Adrenal gland (tissue), 12 donors: ENCODE results near the gene OR52K1. TPM values are rescaled to one million over a fixed set of nuclear protein-coding genes. Genes with fewer than 3 reads are reported as not detected.

Experiments used
- DNase-seq, 7 donors: peaks; one replicate each; pipeline ENCODE4 v3.0.0-alpha.2; 2019 to 2020
- H3K27ac ChIP-seq, 5 donors: fragments of 200-600 bp; sonication (generic) in 4 of 5; 1 replicate in 3 of 5; 2 replicates in 2 of 5; pipeline versions ENCODE4 v1.5.1 to v1.8.0; 2016 to 2020; ENCODE audit warnings: mild to moderate bottlenecking in 1 of 5
- H3K27me3 ChIP-seq: fragments of 200-600 bp; 2 replicates; pipeline ENCODE4 v1.8.0; 2021
- H3K36me3 ChIP-seq, 2 donors: fragments of 200-600 bp; replicated peaks in 1 of 2; 1 replicate in 1 of 2; 2 replicates in 1 of 2; pipeline versions ENCODE4 v1.5.1 to v1.8.0; 2018 to 2022
- H3K4me1 ChIP-seq, 2 donors: fragments of 200-600 bp; replicated peaks in 1 of 2; 1 replicate in 1 of 2; 2 replicates in 1 of 2; pipeline versions ENCODE4 v1.5.1 to v1.8.0; 2018 to 2021
- H3K4me3 ChIP-seq, 4 donors: fragments of 200-600 bp; sonication (generic) in 3 of 4; one replicate each; pipeline ENCODE4 v1.5.1; 2016 to 2018
- H3K9me3 ChIP-seq, 3 donors: fragments of 200-600 bp; sonication (generic) in 1 of 3; replicated peaks in 1 of 3; 1 replicate in 2 of 3; 2 replicates in 1 of 3; pipeline versions ENCODE4 v1.5.1 to v1.8.0; 2016 to 2021
- CTCF ChIP-seq, 6 experiments: fragments of 450-650 bp in 4 of 6; fragments of 200-600 bp in 2 of 6; sonication (generic) in 1 of 6; IDR thresholded peaks; 1 replicate in 5 of 6; 2 replicates in 1 of 6; pipeline versions ENCODE4 v1.5.1 to v1.8.0; 2016 to 2021; ENCODE audit warnings: antibody characterized with exemption in 6 of 6, mild to moderate bottlenecking in 2 of 6, moderate library complexity in 1 of 6
- POLR2A ChIP-seq, 2 donors: fragments of 450-650 bp; IDR thresholded peaks; one replicate each; pipeline ENCODE4 v1.6.1; 2017; ENCODE audit warnings: antibody characterized with exemption in 2 of 2, mild to moderate bottlenecking in 2 of 2, moderate library complexity in 1 of 2
- WGBS, 4 donors: extraction: QIAGEN DNeasy Blood & Tissue Kit in 2 of 4; methylation state at CpG; one replicate each; pipeline versions ENCODE4 v1.1.5 to v1.1.7; 2013 to 2017; 5-methylcytosine and 5-hydroxymethylcytosine counted together
- intact Hi-C, 2 donors: fragments of 100-400 bp; cut with DNase I; formaldehyde crosslinking; loops; one replicate each; pipeline versions ENCODE4 v1.14.1 to v1.15.0; 2022 to 2023
- polyA plus RNA-seq, 3 donors: library from polyadenylated mRNA; stranded (reverse); fragments of 200-250 nt in 2 of 3; fragments of 350-450 nt in 1 of 3; fragmentation: Illumina TruSeq in 1 of 3; extraction: RNeasy Lipid Tissue Mini Kit (QIAGEN cat#74804) in 1 of 3; gene quantifications; one replicate each; pipeline ENCODE4 v1.2.3, GENCODE V29; 2013 to 2014
- total RNA-seq, 9 donors: library from RNA; depleted of rRNA in 4 of 9; stranded (reverse); fragments of >200 nt in 4 of 9; fragments of 120-200 nt in 1 of 9; fragmentation: NEBNext Ultra II Directional in 1 of 9; extraction: Animal tissue kit (Norgen Biotek cat#: 25700) in 1 of 9; gene quantifications; one replicate each; pipeline versions ENCODE4 v1.1.0 to v1.2.4, GENCODE V29; 2013 to 2023
- donor health status: healthy with polysubstance abuse.
- donor health status: Bipolar disorder and iron deficiency.
- donor health status: DM: yes; HTN: yes; CAD: no.
- donor health status: DM: no; HTN: no; CAD: no.
- donor health status: DM: no; HTN: no; CAD: no.
- donor health status: DM: yes; HTN: yes; CAD: no.

OR52K1 gene
- total and polyA plus RNA-seq, 12 donors: 0.84 TPM; not detected in 11

- no peak for TF ChIP-seq POLR2A (IDR thresholded peaks at IDR 0.05)
- TF ChIP-seq CTCF (IDR thresholded peaks at IDR 0.05): no peak
- Histone ChIP-seq H3K27me3 (no peaks in the 10 kb centered on the region), H3K36me3 (no peaks in the 10 kb centered on the region), H3K27ac (no peak overlapping the region), H3K4me3 (no peak overlapping the region), H3K4me1 (no peaks in the 10 kb centered on the region), H3K9me3 (no peaks in the 10 kb centered on the region)
- DNase-seq: peak in 1 of 7 donors; percentile 17
- WGBS, 4 donors: 50 to 55% (median 51%) methylated on average over 15 of the region's 15 CpGs
- intact Hi-C loops: loop anchor here in 1 of 2 donors (10.0 kb wide), 1 partner anchor 312 kb away; no protein-coding TSS in a partner anchor
Measured at GRCh38 chr11:4496557-4497248, 14.3 kb downstream of the OR52K1 start.

GRCh38 chr11:4508886-4509285 is 26.4 kb downstream of the OR52K1 start:
- no peaks in the 10 kb centered on the region for H3K36me3 ChIP-seq
- H3K4me3 ChIP-seq: no peak overlapping the region
- TF ChIP-seq POLR2A (IDR thresholded peaks at IDR 0.05) (no peak), CTCF (IDR thresholded peaks at IDR 0.05) (no peak)
- intact Hi-C loops: no loop called here
- H3K4me1 ChIP-seq: no peaks in the 10 kb centered on the region
- no peak for DNase-seq
- WGBS, 4 donors: 46 to 61% (median 52%) methylated on average over 2 of the region's 2 CpGs
- no peaks in the 10 kb centered on the region for H3K9me3 ChIP-seq
- no peak overlapping the region for H3K27ac ChIP-seq
- H3K27me3 ChIP-seq: peaks cover 5% of the 10 kb centered on the region

DNA sequence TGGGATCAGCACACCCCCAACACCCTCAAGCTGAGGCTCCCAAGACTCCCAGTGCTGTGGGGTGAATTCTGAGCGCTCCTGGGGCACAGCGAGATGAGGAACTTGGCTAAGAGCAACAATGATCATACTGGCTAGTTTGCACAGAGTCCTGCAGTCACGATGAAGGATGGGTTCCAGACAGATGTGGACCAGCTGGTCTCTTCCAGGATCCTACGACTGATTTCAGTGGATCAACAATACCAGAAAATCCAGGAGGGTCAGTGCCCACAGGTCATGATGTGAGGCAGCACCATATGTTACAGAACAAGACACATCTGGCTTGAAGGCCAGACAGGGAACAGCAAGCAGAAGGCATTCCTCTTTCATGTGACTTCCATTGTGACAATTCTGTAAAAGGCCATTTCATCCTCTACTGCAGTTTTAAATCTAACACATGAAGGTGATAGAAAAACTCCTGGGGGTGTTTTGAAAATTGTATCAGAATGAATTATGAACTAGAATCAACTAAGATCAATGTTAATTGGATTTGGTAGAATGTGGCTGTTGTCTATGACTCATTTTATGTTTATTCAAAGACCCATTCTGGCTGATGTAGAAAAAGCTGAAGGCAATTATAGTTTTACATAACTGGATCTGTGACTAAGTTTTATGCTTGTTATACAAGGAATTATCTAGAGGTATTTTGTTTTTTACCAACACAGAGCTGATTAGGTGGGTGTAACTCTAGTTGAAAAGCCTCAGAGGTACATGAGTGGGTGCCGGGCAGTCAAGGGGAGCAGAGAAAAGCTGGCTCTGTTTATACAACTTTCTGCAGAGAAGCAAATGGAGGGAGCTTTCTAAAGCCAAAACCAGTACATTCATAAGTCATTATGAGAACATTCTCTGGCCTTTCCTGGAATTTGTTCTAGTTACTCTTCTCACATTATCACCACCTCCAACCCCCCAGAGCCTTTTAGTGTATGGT is 29.1 kb downstream of the OR52K1 start:
- Histone ChIP-seq H3K4me1 (no peaks in the 10 kb centered on the region), H3K9me3 (no peaks in the 10 kb centered on the region), H3K4me3 (no peak overlapping the region), H3K27me3 (no peaks in the 10 kb centered on the region), H3K36me3 (no peaks in the 10 kb centered on the region), H3K27ac (no peak overlapping the region)
- 25 to 67% (median 57%) methylated on average over 4 to 5 of the region's 5 CpGs for WGBS, 4 donors
- no peak for DNase-seq
- TF ChIP-seq CTCF (IDR thresholded peaks at IDR 0.05): no peak
- no peak for TF ChIP-seq POLR2A (IDR thresholded peaks at IDR 0.05)
- intact Hi-C loops: no loop called here

DNA sequence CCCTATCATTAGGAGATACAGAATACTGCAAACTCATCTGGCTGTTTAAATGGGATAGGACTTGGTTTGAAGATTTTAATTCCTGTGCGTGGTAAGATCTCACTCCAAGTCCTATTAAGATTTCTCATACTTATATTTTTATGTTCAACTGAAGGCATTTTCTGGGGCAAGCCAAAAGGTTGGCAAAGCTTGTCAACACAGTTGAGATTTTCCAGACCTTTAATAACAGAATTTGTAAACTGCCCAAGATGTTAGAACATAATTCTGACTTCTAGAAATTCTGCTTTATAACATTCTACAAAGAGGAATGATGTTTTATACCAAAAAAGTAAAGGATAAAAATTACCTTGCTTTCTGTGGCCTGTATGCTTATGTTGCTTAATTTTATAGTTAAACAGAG is 31.8 kb downstream of the OR52K1 start:
- intact Hi-C loops: no loop called here
- Histone ChIP-seq H3K9me3 (no peaks in the 10 kb centered on the region), H3K4me3 (no peak overlapping the region), H3K27me3 (no peaks in the 10 kb centered on the region), H3K4me1 (no peaks in the 10 kb centered on the region), H3K36me3 (no peaks in the 10 kb centered on the region), H3K27ac (no peak overlapping the region)
- no peak for DNase-seq
- TF ChIP-seq POLR2A (IDR thresholded peaks at IDR 0.05) (no peak), CTCF (IDR thresholded peaks at IDR 0.05) (no peak)
- 60 to 95% (median 66%) methylated on average over 1 of the region's 1 CpG for WGBS, 4 donors
